ENCODE measurements around the gene DEFB129.
"Not testable (repeated sequence)": the region's sequence is repeated elsewhere in the genome, so short reads cannot be mapped to it uniquely, and the experiment has no call there.

DEFB129 gene

GRCh38 chr20:198225-198624 lies 28.8 kb upstream of the DEFB129 start:
- TF ChIP-seq REST (IDR thresholded peaks at IDR 0.05; ENCODE audit: insufficient replicate concordance, low read depth) (no peak), CTCF (IDR thresholded peaks at IDR 0.05; ENCODE audit: insufficient read depth, low read length) (no peak), GABPA (IDR thresholded peaks at IDR 0.05; ENCODE audit: low read depth) (no peak), POLR2AphosphoS5 (IDR thresholded peaks at IDR 0.05; ENCODE audit: low read depth) (no peak), SPI1 (IDR thresholded peaks at IDR 0.05; ENCODE audit: borderline replicate concordance, low read depth) (no peak)
- no peak overlapping the region for H3K4me3 ChIP-seq (replicated peaks; ENCODE audit: insufficient read depth, low read length)
- no peaks in the 10 kb centered on the region for H3K27me3 ChIP-seq (ENCODE audit: insufficient read depth, poor library complexity, severe bottlenecking)
- H3K27ac ChIP-seq (replicated peaks) = no peak overlapping the region
- no peak for DNase-seq (ENCODE audit: low read depth in 1 of 2, low spot score in 1 of 2)

- TF ChIP-seq CTCF (IDR thresholded peaks at IDR 0.05; ENCODE audit: insufficient read depth, low read length) (no peak), SPI1 (IDR thresholded peaks at IDR 0.05; ENCODE audit: borderline replicate concordance, low read depth) (no peak), REST (IDR thresholded peaks at IDR 0.05; ENCODE audit: insufficient replicate concordance, low read depth) (no peak), POLR2AphosphoS5 (IDR thresholded peaks at IDR 0.05; ENCODE audit: low read depth) (no peak), GABPA (IDR thresholded peaks at IDR 0.05; ENCODE audit: low read depth) (no peak)
- no peak overlapping the region for H3K27ac ChIP-seq (replicated peaks)
- no peaks in the 10 kb centered on the region for H3K27me3 ChIP-seq (ENCODE audit: insufficient read depth, poor library complexity, severe bottlenecking)
- DNase-seq (ENCODE audit: low read depth in 1 of 2, low spot score in 1 of 2) = peak in 1 of 2 experiments; percentile 4
- H3K4me3 ChIP-seq (replicated peaks; ENCODE audit: insufficient read depth, low read length) = no peak overlapping the region
Observed at GRCh38 chr20:199996-200395, 27.1 kb upstream of the DEFB129 start.

- H3K4me3 ChIP-seq (replicated peaks; ENCODE audit: insufficient read depth, low read length); DNase-seq (ENCODE audit: low read depth in 1 of 2, low spot score in 1 of 2); H3K27me3 ChIP-seq (ENCODE audit: insufficient read depth, poor library complexity, severe bottlenecking); H3K27ac ChIP-seq (replicated peaks): not testable (repeated sequence)
Observed at GRCh38 chr20:203630-204029, 23.4 kb upstream of the DEFB129 start.

- peak; percentile 28 to 58 for DNase-seq (ENCODE audit: low read depth in 1 of 2, low spot score in 1 of 2)
- Histone ChIP-seq H3K4me3 (replicated peaks; ENCODE audit: insufficient read depth, low read length) (no peak overlapping the region), H3K27ac (replicated peaks) (no peak overlapping the region), H3K27me3 (ENCODE audit: insufficient read depth, poor library complexity, severe bottlenecking) (peaks cover 2% of the 10 kb centered on the region)
- TF ChIP-seq CTCF (IDR thresholded peaks at IDR 0.05; ENCODE audit: insufficient read depth, low read length) (peak; percentile 74), REST (IDR thresholded peaks at IDR 0.05; ENCODE audit: insufficient replicate concordance, low read depth) (no peak)
Observed at GRCh38 chr20:208942-209566, 18.0 kb upstream of the DEFB129 start.

All from HL-60 (cell line).